Naive B cell (primary cell): Measurements from ENCODE around the gene SPECC1. TPM values are rescaled to one million over a fixed set of nuclear protein-coding genes. Genes with fewer than 3 reads are reported as not detected.
"Not testable (repeated sequence)": the region's sequence is repeated elsewhere in the genome, so short reads cannot be mapped to it uniquely, and the experiment has no call there.

Source experiments
- ATAC-seq, 2 donors: fragments of 150-1000 bp; cut with Tn5 transposase; 2 replicates each; pipeline ENCODE4 v1.10.0; 2021; ENCODE audit warnings: low read depth in 2 of 2, mild to moderate bottlenecking in 2 of 2, moderate library complexity in 2 of 2
- DNase-seq: peaks from one replicate; pipeline ENCODE4 v3.0.0; 2022
- H3K27ac Mint-ChIP-seq, 6 donors: one replicate each; pipeline ENCODE4 v1.8.0; 2020 to 2022; ENCODE audit warnings: mild to moderate bottlenecking in 6 of 6, mixed read lengths in 6 of 6, moderate library complexity in 5 of 6, inconsistent platforms in 2 of 6
- H3K27me3 Mint-ChIP-seq, 3 donors: one replicate each; pipeline ENCODE4 v1.8.0; 2021 to 2022; ENCODE audit warnings: mixed read lengths in 3 of 3, mild to moderate bottlenecking in 1 of 3
- H3K36me3 Mint-ChIP-seq, 2 donors: one replicate each; pipeline ENCODE4 v1.8.0; 2020 to 2022; ENCODE audit warnings: mixed read lengths in 2 of 2, inconsistent platforms in 1 of 2, mild to moderate bottlenecking in 1 of 2
- H3K4me1 Mint-ChIP-seq, 3 donors: one replicate each; pipeline ENCODE4 v1.8.0; 2020 to 2022; ENCODE audit warnings: mixed read lengths in 3 of 3, inconsistent platforms in 1 of 3, mild to moderate bottlenecking in 1 of 3, moderate library complexity in 1 of 3
- H3K4me3 Mint-ChIP-seq, 8 donors: one replicate each; pipeline ENCODE4 v1.8.0; 2020 to 2022; ENCODE audit warnings: mild to moderate bottlenecking in 8 of 8, mixed read lengths in 8 of 8, moderate library complexity in 8 of 8, inconsistent platforms in 2 of 8
- H3K9me3 Mint-ChIP-seq, 7 donors: one replicate each; pipeline ENCODE4 v1.8.0; 2020 to 2022; ENCODE audit warnings: mixed read lengths in 7 of 7, mild to moderate bottlenecking in 5 of 7, inconsistent platforms in 2 of 7, moderate library complexity in 1 of 7
- polyA plus RNA-seq, 6 donors: library from polyadenylated mRNA; unstranded; fragments of 300-500 nt; fragmentation: Illumina TruSeq; gene quantifications; one replicate each; pipeline ENCODE4 v1.2.3, GENCODE V29; 2021; ENCODE audit warnings: low read depth in 6 of 6

The SPECC1 gene
- polyA plus RNA-seq, 6 donors from 2014 or later = 2.6 to 5.9 (median 4.1) TPM

DNA sequence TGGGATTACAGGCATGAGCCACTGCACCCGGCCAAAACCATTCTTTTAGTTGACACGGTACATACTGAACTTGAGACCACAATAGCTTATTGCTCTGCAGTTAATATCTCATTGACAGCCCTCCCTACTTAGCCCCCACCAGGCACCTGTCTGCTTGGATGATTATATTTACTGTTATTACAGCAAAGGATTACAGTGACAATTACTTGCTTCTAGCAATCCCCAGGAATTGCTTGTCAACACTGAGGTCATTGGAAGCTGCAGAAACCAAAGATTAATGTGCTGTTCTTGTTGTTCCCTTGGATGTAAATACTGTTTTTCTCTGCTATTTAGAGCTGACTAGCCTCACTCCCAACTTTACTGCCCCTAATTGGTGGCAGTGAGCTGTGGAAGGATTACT is 247.0 kb downstream of the SPECC1 start:
- H3K36me3 Mint-ChIP-seq = peaks cover 18 to 30% of the 10 kb centered on the region in 2 donors
- H3K27ac Mint-ChIP-seq = no peak overlapping the region
- no peaks in the 10 kb centered on the region for H3K4me1 Mint-ChIP-seq
- H3K4me3 Mint-ChIP-seq = no peak overlapping the region
- H3K9me3 Mint-ChIP-seq = peaks cover under 1 to 11% (median 5%) of the 10 kb centered on the region in 7 donors
- H3K27me3 Mint-ChIP-seq = no peaks in the 10 kb centered on the region
- DNase-seq (no peak), ATAC-seq (no peak)

DNA sequence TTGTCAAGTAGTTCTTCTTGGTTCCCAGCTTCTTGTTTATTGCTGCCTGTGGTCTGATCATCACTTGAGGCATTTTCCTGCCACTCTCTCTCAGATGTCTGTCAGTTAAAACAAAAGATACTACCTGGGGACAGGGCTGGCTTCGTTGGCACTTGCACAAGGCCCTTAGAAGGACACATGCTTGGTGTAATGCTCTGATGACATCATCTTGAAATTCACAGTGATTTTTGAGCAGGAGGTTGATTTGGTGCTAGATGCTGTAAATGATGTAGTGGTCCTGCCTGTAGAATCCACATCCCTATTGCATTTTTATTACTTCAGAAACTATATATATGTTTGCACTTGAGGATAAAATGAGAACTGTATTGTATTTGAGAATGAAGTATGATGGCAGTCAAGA is 247.8 kb downstream of the SPECC1 start:
- no peak overlapping the region for H3K4me3 Mint-ChIP-seq
- H3K9me3 Mint-ChIP-seq = peaks cover 0 to 11% (median 5%) of the 10 kb centered on the region in 7 donors
- peaks cover 18 to 30% of the 10 kb centered on the region in 2 donors for H3K36me3 Mint-ChIP-seq
- no peak overlapping the region for H3K27ac Mint-ChIP-seq
- ATAC-seq (no peak), DNase-seq (no peak)
- no peaks in the 10 kb centered on the region for H3K27me3 Mint-ChIP-seq
- no peaks in the 10 kb centered on the region for H3K4me1 Mint-ChIP-seq

DNA sequence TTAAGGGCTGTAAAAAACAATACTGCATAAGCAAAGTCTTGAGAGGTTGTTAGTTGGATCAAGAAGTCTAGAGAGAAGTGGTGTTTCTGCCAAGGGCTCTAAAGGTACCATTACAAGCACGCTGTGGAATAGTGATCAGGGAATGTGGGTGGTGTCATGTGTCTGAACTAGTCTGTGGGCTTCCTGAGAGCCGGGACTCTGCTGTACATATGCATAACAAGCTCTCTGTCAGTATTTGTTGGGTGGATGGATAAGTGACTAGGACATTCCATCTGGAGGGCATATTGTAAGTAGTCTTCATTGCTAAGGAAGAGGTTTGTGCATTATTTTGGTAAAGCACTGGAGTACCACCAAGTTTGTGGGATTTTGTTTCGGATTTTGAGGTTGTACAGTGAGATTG is 248.6 kb downstream of the SPECC1 start:
- no peaks in the 10 kb centered on the region for H3K27me3 Mint-ChIP-seq
- ATAC-seq (no peak), DNase-seq (no peak)
- no peak overlapping the region for H3K4me3 Mint-ChIP-seq
- H3K36me3 Mint-ChIP-seq = peaks cover 18 to 23% of the 10 kb centered on the region in 2 donors
- peaks cover 0 to 11% (median 5%) of the 10 kb centered on the region in 7 donors for H3K9me3 Mint-ChIP-seq
- no peak overlapping the region for H3K27ac Mint-ChIP-seq
- no peaks in the 10 kb centered on the region for H3K4me1 Mint-ChIP-seq

DNA sequence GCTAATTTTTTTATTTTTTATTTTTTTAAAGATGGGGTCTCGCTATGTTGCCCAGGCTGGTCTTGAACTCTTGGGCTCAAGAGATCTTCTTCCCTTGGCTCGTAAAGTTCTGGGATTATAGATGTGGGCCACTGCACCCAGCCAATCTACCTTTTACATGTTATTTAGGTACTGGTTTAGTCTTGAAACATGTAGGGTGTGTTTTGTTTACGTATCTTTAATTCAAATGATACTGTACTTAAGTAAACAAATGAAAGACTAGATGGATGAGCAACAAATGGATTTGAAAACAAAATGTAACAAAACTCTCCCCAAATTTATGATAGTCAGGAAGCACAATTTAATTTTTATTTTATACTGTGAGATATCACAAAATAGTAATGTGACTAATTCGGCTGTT is 250.5 kb downstream of the SPECC1 start:
- Mint-ChIP-seq H3K27ac (no peak overlapping the region), H3K4me3 (no peak overlapping the region), H3K36me3 (peaks cover 18 to 21% of the 10 kb centered on the region in 2 donors), H3K9me3 (peaks cover 0 to 11% (median 5%) of the 10 kb centered on the region in 7 donors), H3K4me1 (no peaks in the 10 kb centered on the region), H3K27me3 (no peaks in the 10 kb centered on the region)
- DNase-seq (no peak), ATAC-seq (no peak)

DNA sequence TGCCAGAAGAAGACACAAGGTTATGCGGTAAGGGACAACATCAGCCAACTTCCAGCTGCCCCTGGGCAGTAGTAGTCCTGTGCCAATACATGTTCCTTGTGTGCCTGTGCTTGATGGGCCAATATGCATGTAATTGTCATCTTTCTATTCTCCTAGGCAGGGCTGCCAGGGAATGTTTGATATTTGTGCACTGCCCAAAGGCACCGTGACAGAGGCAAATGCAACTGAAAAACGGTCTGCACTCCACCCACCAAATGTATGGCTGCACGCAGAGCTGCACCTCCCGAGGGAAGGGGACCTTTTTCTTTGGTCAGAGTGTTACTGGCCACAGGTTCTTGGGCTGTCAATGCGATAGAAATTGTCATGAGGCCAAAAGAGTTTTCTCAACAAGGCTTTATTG is 251.1 kb downstream of the SPECC1 start:
- ATAC-seq (no peak), DNase-seq (no peak)
- Mint-ChIP-seq H3K9me3 (peaks cover 0 to 11% (median 5%) of the 10 kb centered on the region in 7 donors), H3K4me1 (no peaks in the 10 kb centered on the region), H3K4me3 (no peak overlapping the region), H3K27me3 (no peaks in the 10 kb centered on the region), H3K36me3 (peaks cover 18 to 21% of the 10 kb centered on the region in 2 donors), H3K27ac (peak overlapping the region in 1 of 6 donors; percentile 59)

DNA sequence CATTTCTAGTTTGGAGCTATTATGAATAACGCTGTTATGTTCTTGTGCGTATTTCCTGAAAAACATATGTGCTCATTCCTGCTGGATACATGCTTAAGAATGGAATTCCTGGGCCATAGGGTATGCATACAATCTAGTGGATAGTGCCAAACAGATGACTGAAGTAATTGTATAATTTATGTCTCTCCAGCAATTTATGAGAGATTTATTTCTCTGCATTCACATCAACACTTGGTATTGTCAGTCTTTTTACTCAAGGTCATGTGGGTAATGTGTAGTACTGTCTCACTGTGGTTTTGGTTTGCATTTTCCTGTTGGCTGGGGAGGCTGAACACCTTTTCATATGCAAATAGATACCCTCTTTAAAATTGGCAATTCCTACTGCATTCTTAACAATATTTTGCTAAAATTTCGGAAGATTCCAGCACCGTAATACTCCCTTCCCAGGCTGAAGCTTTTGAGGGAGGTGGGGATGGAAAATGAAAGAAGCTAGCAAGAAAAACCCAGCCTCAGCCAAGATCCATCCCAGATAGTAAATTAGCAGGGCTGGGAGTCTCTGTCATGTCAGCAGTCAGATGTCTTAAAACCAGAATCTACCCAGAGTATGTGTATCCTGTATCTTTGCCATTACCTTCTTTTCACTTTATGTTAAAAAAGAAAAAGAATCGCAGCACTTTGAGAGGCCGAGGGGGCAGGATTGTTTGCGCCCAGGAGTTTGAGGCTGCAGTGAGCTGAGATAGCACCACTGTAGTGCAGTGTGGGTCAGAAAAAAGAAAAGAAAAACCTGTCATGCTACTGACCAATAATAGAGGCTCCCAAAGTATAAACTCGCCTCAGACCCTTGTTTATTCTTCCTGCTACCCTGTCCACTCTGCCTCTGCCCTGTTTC is 253.3 kb downstream of the SPECC1 start:
- no peaks in the 10 kb centered on the region for H3K27me3 Mint-ChIP-seq
- peaks cover 15 to 16% of the 10 kb centered on the region in 2 donors for H3K36me3 Mint-ChIP-seq
- peaks cover 0 to 11% (median 5%) of the 10 kb centered on the region in 7 donors for H3K9me3 Mint-ChIP-seq
- H3K4me3 Mint-ChIP-seq = no peak overlapping the region
- H3K4me1 Mint-ChIP-seq = no peaks in the 10 kb centered on the region
- DNase-seq (no peak), ATAC-seq (no peak)
- peak overlapping the region in 1 of 6 donors; percentile 15 for H3K27ac Mint-ChIP-seq

DNA sequence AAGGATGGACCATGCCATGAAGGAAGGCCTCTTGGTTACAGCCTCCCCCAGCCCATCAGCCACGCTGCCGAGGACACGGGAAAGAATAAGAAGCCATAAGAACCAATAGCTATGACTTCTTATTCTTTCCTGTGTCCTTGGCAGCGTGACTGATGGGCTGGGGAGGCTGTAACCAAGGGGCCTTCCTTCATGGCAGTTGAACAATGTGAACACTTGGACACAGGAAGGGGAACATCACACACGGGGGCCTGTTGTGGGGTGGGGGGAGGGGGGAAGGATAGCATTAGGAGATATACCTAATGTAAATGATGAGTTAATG is 253.9 kb downstream of the SPECC1 start:
- H3K36me3 Mint-ChIP-seq, ATAC-seq, H3K27me3 Mint-ChIP-seq, H3K9me3 Mint-ChIP-seq, H3K4me3 Mint-ChIP-seq, DNase-seq, H3K4me1 Mint-ChIP-seq, H3K27ac Mint-ChIP-seq: not testable (repeated sequence)

DNA sequence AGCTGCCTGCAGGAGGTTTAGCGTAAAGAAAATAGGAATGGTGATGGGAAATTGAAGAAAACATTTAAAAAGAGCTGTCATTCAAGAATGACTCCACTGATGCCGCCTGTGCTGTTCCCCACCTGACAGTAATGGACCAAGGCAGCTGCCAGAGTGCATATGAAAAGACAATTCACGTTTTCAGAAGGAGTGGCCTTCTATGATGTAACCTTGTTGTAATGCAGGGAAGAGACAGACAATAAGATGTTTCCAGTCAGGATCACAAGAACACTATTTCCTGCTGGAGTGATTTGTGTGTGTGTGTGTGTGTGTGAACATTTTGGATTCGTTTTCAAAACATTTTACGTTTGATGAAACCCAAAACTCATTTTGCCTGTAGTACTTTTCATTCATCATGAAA is 254.4 kb downstream of the SPECC1 start:
- Mint-ChIP-seq H3K4me1 (no peaks in the 10 kb centered on the region), H3K27me3 (no peaks in the 10 kb centered on the region), H3K4me3 (no peak overlapping the region), H3K9me3 (peaks cover 0 to 2% (median 1%) of the 10 kb centered on the region in 7 donors), H3K36me3 (peaks cover 4 to 5% of the 10 kb centered on the region in 2 donors), H3K27ac (no peak overlapping the region)
- ATAC-seq (no peak), DNase-seq (no peak)

DNA sequence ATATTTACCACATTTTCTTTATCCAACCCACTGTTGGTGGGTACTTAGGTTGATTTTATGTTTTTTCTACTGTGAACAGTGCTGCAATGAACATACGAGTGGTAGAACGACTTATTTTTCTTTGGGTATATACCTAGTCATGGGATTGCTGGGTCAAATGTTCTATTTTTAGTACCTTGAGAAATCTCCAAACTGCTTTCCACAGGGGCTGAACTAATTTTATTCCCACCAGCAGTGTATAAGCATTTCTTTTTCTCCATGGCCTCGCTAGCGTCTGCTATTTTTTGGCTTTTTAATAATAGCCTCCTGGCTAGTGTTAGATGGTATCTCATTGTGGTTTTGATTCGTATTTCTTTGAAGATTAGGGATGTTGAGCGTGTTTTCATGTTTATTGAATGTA is 255.8 kb downstream of the SPECC1 start:
- no peak for DNase-seq
- H3K4me3 Mint-ChIP-seq = no peak overlapping the region
- no peaks in the 10 kb centered on the region for H3K27me3 Mint-ChIP-seq
- no peak for ATAC-seq
- H3K9me3 Mint-ChIP-seq = no peaks in the 10 kb centered on the region
- peaks cover 0 to 4% (median 0%) of the 10 kb centered on the region in 3 donors for H3K4me1 Mint-ChIP-seq
- no peak overlapping the region for H3K27ac Mint-ChIP-seq
- H3K36me3 Mint-ChIP-seq = no peaks in the 10 kb centered on the region

DNA sequence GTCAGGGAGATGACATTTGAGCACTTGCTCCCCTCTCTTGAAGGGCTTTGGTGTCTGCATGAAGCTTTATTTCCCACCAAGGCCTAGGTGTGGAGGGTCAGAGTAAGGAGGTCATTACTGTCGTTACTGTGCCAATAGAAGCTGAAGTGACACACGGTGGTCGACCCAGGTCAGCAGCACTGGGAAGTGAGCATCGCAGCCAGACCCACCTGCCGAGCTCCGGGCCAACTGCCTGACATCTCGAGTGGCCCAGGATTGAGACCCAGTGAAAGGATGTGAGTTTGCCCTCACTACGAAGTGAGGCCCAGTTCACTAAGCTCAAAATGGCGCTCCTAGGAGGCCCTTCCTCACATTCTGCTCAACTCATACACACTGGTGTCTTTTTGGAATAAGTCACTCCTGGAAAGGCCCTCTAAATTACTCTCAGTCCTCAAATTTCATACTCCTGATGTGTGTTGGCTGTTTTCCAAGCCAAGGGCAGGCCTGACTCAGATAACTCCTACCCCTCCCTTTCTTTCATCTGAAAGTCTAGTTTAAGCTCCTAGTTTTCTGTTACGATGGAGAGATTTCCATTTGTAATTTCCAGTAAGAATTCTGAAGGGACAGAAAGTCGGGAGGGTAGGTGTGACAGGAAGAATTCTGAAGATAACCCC is 257.8 kb downstream of the SPECC1 start:
- no peak overlapping the region for H3K4me3 Mint-ChIP-seq
- no peaks in the 10 kb centered on the region for H3K9me3 Mint-ChIP-seq
- no peak for DNase-seq
- ATAC-seq = no peak
- no peaks in the 10 kb centered on the region for H3K36me3 Mint-ChIP-seq
- peaks cover 0 to 16% (median 4%) of the 10 kb centered on the region in 3 donors for H3K4me1 Mint-ChIP-seq
- H3K27ac Mint-ChIP-seq = no peak overlapping the region
- H3K27me3 Mint-ChIP-seq = no peaks in the 10 kb centered on the region

DNA sequence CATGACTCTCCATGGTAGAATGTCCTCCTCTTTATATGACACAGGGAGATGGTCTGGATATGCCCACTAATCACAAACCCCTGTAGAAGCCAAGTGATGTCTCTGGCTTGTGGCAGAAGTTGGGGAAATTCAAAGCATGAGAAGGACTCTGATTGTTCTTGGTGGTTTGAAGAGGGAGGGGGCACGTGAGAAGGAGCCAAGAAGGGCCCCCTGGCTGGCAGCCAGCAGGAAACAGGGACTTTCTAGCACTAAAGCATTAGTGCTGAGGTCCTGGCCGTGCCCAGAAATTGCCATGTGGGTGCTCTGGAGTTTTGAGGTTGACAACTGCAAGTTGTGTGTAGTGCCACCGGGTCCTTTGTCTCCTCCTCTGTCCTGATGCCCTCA is 258.3 kb downstream of the SPECC1 start:
- no peak for DNase-seq

DNA sequence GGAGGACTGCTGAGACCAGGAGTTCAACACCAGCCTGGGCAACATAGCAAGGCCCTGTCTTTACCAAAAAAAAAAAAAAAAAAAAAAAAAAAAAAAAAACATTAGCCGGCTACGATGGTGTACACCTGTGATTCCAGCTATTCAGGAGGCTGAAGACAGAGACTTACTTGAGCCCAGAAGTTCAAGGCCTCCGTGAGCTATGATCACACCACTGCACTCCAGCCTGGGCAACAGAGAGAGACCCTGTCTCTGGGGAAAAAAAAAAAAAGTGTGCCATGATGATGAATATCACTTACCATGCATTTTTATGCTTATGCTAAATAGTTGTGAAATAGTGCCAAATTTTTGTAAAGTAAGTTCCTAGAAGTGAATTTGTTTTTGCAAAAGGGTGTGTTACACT is 261.2 kb downstream of the SPECC1 start:
- no peak overlapping the region for H3K27ac Mint-ChIP-seq
- peaks cover 0 to 3% of the 10 kb centered on the region in 2 donors for H3K36me3 Mint-ChIP-seq
- DNase-seq (no peak), ATAC-seq (no peak)
- H3K4me3 Mint-ChIP-seq = no peak overlapping the region
- no peaks in the 10 kb centered on the region for H3K27me3 Mint-ChIP-seq
- peaks cover 0 to 16% (median 4%) of the 10 kb centered on the region in 3 donors for H3K4me1 Mint-ChIP-seq
- H3K9me3 Mint-ChIP-seq = peaks cover 0 to 2% (median 0%) of the 10 kb centered on the region in 7 donors

More for the DNA sequence above, 258.3 kb downstream of the SPECC1 start:
- no peaks in the 10 kb centered on the region for H3K36me3 Mint-ChIP-seq
- no peak for ATAC-seq
- no peaks in the 10 kb centered on the region for H3K27me3 Mint-ChIP-seq
- H3K27ac Mint-ChIP-seq = peak overlapping the region in 1 of 6 donors; percentile 77
- no peaks in the 10 kb centered on the region for H3K9me3 Mint-ChIP-seq
- peaks cover 0 to 16% (median 4%) of the 10 kb centered on the region in 3 donors for H3K4me1 Mint-ChIP-seq
- H3K4me3 Mint-ChIP-seq = no peak overlapping the region

DNA sequence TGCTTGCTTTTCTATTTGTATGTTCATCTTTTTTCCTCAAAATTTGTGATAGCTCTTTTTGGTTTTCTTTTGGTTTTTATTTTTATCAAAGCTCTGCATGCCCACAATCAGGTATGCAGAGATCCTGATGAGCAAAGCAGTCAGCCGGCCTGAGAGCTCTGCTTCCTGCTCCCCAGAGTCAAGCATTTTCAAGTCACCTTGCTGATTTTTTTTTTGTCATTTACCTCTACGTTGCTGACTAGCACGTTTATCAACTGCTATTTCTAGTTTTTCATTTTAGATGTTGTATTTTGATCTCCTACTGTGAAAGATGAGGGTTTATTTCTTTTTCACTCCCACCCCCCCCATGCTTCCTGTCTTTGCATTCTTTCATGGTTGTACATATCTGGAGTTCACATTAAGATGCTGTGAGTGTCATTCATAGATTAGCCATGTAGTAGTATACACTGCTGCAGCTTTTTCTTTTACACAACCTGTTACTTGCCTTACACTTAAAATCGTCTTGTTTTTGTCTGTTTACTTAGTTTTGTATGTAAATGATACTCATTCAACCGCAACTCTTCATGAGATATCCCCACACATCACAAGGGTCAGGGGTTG is 262.0 kb downstream of the SPECC1 start:
- no peak for DNase-seq
- Mint-ChIP-seq H3K27ac (peak overlapping the region in 1 of 6 donors; percentile 1), H3K4me3 (no peak overlapping the region), H3K4me1 (peaks cover 0 to 16% (median 4%) of the 10 kb centered on the region in 3 donors), H3K27me3 (no peaks in the 10 kb centered on the region), H3K36me3 (peaks cover 0 to 3% of the 10 kb centered on the region in 2 donors), H3K9me3 (peaks cover 0 to 2% (median 0%) of the 10 kb centered on the region in 7 donors)
- no peak for ATAC-seq
